Measurements from ENCODE around the gene LRP1.

The LRP1 gene

DNA sequence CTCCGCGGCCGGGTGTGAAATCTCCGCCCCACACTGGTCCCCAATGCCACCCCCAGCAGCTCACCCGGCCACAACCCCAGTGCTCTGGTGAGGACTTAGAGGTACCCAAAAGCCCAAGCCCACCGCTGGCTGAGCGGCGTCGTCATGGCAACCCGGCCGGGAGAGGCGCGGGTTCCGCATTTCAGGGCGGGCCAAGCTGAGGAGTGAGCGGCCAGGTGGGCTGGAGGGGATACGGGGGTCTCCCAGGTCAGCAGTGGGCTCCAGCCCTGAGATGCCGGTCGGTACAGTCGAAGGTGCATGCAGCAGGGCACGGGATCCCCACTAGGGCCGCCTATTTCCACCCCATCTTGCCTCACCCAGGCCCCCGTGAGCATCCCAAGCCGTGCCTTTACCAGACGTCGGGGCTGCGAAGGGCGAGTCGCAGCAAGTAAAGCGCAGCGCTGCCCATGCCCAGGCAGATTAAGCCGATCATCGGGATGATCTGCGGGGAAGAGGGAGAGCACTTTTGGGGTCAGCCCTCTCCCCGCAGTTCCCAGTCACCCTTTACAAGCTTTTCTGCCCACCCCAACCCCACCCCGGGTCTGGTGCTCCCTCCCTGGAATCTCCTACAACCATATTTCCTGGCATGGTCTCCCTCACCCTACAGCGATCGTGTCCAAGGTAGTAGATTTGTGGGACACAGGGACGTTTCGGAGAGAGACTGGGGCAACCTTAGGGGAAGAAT, 108.1 kb downstream of the LRP1 start:
- DNase-seq (ENCODE audit: low read depth in 2 of 2) = no peak

DNA sequence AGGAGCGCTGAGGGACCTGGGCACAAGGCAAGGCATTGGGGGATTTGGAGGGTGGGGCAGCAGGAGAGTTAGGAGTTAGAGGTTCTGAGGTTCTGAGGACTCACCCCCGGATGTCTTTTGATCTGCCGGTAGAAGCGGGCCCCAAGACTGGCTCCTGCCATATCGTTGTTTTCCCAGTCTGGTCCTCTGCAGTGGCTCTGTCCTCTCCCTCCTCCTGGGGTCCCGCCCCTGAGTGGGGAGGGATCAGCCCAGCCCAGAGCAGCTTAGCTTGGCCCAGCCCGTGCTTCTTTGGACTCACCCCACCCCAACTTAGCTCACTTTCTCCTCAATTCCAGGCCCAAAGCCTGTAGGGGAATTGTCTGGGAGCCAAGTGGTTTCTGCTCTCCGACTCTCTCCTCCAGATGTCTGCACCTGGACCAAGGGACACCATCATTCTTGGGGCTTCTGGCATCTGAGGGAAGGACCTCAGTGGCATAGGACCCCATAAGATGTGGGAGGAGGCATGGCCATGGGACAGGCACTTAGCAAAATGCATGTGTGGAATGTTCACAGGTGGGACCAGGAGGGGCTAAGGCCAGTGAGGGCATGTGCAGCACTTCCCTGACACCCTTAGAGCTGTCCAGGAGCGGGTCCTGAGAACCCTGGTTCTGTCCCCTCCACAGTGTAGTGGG, 108.8 kb downstream of the LRP1 start:
- no peak for DNase-seq (ENCODE audit: low read depth in 2 of 2)

DNA sequence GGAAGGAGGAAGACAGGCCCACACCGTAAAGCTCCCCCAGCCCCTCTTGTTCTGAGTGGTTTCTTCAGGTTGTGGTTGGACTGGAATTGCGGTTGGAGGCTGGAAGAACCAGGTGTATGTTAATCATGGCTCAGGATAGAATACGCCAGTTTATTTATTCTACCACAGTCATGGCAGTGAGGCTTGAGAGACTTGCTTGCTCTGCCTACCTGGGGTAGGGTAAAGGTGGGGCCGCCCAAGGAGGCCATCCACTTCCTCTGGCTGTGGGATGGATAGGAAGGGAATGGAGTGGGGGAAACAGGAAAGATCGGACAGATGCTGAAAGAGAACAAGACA, 109.3 kb downstream of the LRP1 start:
- DNase-seq (ENCODE audit: low read depth in 2 of 2) = no peak

DNA sequence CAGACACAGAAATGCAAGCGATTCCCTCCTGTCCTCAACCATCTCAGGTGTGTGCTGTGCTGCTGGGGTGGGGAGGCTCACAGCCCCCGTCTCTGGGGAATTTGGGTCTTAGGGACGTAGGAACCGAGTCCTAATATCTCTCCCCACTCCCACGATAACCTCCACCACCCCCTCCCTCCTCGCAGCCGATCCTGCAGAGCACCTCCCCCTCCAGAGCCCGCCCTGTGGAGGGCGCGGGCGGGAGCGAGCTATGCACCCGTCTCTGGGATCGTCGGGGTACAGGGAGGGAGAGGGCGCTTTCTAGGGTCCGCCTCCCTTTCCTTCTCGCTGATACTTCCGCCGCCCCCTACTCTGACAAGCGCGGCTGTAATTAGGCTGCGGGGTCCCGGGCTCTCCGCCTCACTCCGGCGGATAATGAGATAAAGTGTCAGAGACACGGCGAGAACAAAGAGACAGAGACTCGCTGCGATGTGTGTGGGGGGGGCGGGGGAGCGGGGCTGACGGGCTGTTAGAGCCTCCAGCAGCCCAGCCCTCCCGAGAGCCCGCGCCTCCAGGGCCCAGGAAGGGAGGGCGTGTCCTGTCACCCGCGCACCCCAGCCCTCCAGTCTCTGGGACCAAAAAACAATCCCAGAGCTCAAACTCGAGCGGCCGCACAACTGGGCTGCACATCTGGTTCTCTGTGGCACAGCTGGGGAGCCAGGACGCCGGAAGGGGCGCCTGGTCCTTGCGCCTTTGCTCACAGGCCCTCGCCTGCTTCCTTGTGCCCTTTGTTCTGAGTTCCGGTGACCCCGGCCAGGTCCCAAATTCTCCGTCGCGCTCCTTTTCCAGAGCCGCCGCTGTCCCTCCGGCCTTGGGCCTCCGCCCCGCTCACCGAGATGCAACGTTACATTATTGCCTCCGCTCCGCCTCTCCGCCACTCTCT, 109.9 kb downstream of the LRP1 start:
- no peak for DNase-seq (ENCODE audit: low read depth in 2 of 2)

DNA sequence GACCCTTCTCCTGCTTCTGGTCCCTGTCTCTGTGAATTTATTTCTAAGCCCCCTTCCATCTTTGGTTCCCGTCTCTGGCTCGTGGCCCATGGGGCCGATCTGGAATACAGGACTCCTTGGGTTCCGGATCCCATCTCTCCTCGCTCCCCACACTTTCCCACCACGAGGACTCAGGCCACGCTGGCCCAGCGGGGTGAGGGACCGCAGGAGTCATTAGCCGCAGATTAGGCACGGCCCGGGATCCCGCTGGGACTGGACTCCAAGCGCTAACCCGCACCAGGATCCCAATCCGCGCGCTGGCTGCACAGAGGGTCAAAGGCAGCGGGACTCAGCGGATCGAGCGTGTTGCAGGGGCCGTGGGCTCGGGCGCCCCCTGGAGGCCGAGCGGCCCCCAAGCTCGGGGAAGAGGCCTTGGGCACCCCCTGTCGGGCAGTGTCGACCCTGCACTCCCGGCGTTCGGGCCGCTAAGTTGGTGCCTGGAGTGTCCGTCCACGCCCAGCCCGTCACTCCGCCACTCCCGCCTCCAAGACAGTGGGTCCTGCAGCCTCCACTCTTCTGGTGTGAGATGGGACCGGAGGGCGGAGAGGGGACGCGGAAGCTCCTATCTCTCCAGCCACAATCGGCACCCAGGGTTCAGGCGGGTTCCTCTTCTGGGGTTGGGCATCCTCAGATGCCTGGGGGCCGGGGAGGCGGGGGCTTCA, 110.7 kb downstream of the LRP1 start:
- peak; percentile 65 to 75 for DNase-seq (ENCODE audit: low read depth in 2 of 2)

DNA sequence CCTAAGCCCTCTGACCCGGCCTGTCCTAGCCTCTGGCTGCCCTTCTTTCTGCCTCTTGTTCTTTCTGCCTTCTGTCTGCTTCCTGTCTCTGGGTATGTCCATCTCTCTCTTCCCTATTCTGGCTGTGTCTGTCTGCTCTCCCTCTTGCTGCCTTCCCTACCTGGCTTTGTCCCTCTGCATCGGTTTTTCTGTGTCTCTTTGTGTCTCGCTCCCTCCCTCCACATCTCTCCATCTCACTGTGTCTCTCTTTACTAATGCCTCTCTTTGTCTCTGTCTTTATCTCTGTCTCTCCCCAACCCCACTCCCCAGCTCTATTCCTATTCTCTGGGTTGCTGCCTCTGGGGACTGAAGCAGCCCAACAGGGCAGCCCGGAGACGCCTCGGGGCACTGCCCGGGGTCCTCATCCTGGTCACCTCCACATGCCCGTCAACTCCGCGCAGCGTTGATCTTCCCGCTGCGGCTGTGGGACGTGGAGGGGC, 111.3 kb downstream of the LRP1 start:
- DNase-seq (ENCODE audit: low read depth in 2 of 2) = no peak

GRCh38 chr12:57240066-57240921, 112.0 kb downstream of the LRP1 start:
- peak in 1 of 2 donors; percentile 43 for DNase-seq (ENCODE audit: low read depth in 2 of 2)

- DNase-seq (ENCODE audit: low read depth in 2 of 2) = no peak
These were observed 112.7 kb downstream of the LRP1 start for GRCh38 chr12:57240926-57241401.

DNA sequence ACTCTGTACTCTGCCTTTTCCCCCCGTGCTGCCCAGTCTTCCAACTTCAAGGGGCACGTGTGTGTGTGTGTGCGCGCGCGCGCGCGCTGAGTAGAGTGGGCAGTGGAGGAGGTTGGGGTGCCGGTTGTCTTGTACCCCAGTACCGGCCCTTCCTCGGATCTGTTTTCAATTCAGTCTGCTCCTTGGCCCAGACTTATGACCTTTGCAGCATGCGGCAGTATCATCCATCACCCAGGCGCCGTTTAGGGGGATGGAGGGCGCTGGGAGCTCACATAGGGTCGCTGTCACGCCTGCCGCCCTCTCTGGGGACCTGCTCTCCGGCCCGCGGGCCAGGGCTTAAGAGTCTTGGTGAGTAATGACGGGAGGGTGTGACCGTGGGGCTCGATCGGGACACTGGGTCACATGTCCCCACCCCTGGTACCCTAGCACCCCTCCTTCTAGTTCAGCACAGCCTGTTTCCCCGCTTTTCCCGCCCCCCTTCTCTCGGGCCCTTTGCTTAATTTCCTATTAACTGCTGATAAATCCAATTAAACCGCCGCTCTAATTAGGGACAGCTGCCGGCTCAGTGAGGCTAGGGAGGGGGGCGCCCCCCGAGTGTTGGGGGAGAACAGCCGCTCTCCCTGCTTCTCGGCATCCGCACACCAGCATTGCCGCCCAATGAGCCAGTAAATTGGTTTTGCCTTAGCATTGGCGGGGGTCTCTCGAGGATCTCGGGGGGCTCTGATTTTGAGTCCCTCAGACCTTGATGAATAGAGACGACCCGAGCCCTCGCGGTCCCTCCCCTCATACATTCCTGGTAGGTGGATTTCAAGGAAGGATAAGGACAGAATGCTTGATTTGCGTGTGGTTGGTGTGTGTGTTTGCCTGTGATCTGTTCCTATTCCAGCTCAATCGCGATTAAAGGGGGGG, 113.4 kb downstream of the LRP1 start:
- no peak for DNase-seq (ENCODE audit: low read depth in 2 of 2)

GRCh38 chr12:57242329-57242690, 114.0 kb downstream of the LRP1 start:
- no peak for DNase-seq (ENCODE audit: low read depth in 2 of 2)

- DNase-seq (ENCODE audit: low read depth in 2 of 2) = peak in 1 of 2 donors; percentile 52
These were observed 114.6 kb downstream of the LRP1 start for GRCh38 chr12:57242691-57243454.

GRCh38 chr12:57243521-57244311, 115.4 kb downstream of the LRP1 start:
- DNase-seq (ENCODE audit: low read depth in 2 of 2) = peak; percentile 52 to 68

DNA sequence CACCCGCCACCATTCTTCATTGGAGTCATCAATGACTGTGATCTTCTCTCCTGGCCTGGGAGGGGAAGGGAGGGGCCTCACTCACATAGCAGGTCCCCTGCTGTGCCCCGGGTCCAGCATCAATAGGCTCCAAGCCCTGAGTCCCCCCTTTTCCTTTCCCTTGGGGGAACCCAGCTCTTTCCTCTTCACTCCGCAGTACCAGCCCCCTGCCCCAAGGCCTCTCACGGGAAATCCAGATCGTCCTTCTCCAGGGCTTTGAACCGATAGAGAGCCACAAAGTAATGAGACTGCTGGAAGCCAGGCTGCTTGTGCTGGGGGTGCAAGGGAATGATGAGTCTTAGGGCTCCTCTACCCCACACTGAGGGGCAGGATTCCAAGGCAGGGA, 116.0 kb downstream of the LRP1 start:
- DNase-seq (ENCODE audit: low read depth in 2 of 2) = no peak

DNA sequence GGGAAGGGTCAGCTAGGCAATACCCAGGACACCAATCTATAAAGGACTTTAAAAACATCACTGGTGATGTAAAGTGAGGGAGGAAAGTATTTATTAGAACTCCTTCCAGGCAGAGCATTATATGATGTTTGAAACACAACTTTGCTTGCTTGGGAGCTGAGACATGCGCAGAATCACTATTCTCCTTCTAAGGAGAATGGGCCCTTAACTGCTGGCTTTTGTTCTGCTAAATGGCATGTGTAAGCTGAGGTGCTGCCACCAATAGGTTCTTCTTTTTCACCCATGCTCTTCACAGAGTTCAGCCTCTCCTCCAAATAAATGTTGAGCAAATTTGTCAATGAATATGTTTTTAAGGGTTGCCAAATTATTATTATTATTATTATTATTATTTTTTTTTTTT, 118.8 kb downstream of the LRP1 start:
- DNase-seq (ENCODE audit: low read depth in 2 of 2) = no peak

DNA sequence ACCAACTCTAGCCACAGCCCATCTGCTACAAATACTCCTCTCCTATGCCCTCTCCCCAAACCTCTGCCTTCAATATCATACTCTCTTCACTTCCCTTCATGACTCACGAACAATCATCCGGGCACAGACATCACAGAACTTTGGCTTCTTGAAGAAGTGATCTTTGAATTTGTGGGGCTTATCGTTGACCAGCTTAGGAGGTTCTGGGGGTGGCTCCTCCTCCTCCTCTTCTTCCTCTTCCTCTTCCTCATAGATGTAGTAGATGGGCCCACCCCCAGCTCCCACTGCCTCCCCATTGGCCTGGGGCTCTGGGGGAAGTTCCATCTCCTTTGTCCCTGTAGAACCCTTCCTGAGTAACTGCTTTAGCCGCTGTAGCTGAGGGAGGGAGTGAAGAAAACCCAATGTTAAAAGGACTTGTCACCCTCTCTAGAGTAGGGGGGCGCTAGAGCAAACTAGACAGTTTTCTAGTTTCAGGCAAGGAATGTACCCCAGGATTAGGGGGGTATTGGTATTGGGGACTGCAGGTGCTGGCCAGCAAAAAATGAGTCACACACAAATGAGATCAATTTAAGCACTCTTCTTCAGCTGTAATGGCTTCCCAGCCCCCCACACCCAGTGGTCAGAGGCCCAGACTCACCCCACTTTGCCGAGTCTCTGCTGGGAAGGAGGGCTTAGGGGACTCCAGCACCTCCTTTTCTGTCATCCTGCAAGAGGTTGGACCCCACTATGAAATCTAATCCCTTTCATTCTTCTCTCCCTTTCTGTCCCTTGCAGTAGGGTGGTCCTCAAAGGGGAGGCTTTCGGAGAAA, 120.9 kb downstream of the LRP1 start:
- no peak for DNase-seq (ENCODE audit: low read depth in 2 of 2)

GRCh38 chr12:57250541-57250940, 122.3 kb downstream of the LRP1 start:
- no peak for DNase-seq (ENCODE audit: low read depth in 2 of 2)

DNA sequence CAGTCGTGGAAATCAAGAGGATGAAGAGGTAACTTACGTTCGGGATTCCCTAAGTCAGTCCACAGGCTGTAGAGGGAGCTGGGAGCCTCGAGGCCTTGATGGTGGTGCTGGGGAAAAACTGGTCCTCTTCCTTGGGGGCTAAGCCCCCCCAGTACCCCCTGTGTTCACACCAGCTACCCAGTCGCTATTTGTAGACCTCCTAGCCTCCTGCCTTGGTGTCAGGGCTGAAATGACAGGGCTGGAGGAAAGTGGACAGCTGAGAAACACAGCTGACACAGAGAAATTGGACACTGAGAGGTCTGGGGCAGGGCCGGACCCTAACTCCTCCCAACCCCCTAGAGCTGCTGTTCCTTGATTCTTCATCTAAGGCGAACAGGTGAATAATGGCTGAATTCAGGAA, 122.7 kb downstream of the LRP1 start, which contains the start of gene STAC3:
STAC3 (minus strand) TSS at position 232 of the 400 bp plus-strand sequence. CDS start 1,551 bp downstream, outside the sequence.
- DNase-seq (ENCODE audit: low read depth in 2 of 2) = no peak

Data from stimulated activated CD8-positive, alpha-beta memory T cell treated with anti-CD3 and anti-CD28 coated beads, Interleukin-7, amount 100 ng/mL, for 1 hour (primary cell).